Testis (tissue), 2 donors: ENCODE data around the gene IRF5.

ENCODE experiments used
- CTCF ChIP-seq, 3 experiments: fragments of 450-650 bp in 2 of 3; fragments of 200-600 bp in 1 of 3; sonication (generic) in 1 of 3; IDR thresholded peaks; one replicate each; pipeline ENCODE4 v1.5.1; 2016 to 2019; ENCODE audit warnings: antibody characterized with exemption in 3 of 3, mild to moderate bottlenecking in 2 of 3, moderate library complexity in 1 of 3
- POLR2A ChIP-seq: fragments of 450-650 bp; IDR thresholded peaks from one replicate; pipeline ENCODE4 v1.6.1; 2017; ENCODE audit warnings: antibody characterized with exemption, mild to moderate bottlenecking, moderate library complexity

GRCh38 chr7:128921866-128922440, 15.8 kb upstream of the IRF5 start:
- TF ChIP-seq CTCF (IDR thresholded peaks at IDR 0.05) (no peak), POLR2A (no peak)
